Hepatic stellate cell (primary cell): ENCODE data around the gene LSM14A.

Source experiments
- DNase-seq: peaks from one replicate; pipeline ENCODE4 v3.0.0; 2011; ENCODE audit warnings: low spot score

LSM14A gene

GRCh38 chr19:34256835-34257558 is 84.7 kb downstream of the LSM14A start:
- no peak for DNase-seq

- no peak for DNase-seq
Measured at GRCh38 chr19:34257559-34257924, 85.2 kb downstream of the LSM14A start.

GRCh38 chr19:34259367-34260095 is 87.2 kb downstream of the LSM14A start:
- DNase-seq: no peak

GRCh38 chr19:34260771-34261173 is 88.5 kb downstream of the LSM14A start:
- DNase-seq: peak; percentile 45

- no peak for DNase-seq
Measured at GRCh38 chr19:34261334-34262109, 89.2 kb downstream of the LSM14A start.

- no peak for DNase-seq
Measured at GRCh38 chr19:34263745-34264237, 91.5 kb downstream of the LSM14A start.

- no peak for DNase-seq
Measured at GRCh38 chr19:34265221-34265650, 92.9 kb downstream of the LSM14A start.

- DNase-seq: no peak
Measured at GRCh38 chr19:34269081-34269480, 96.8 kb downstream of the LSM14A start.

- no peak for DNase-seq
Measured at GRCh38 chr19:34269489-34269888, 97.2 kb downstream of the LSM14A start.

GRCh38 chr19:34269968-34270621 is 97.8 kb downstream of the LSM14A start:
- DNase-seq: peak; percentile 47

- DNase-seq: no peak
Measured at GRCh38 chr19:34273121-34273520, 100.8 kb downstream of the LSM14A start.

- DNase-seq: no peak
Measured at GRCh38 chr19:34274284-34274826, 102.1 kb downstream of the LSM14A start.

- DNase-seq: peak; percentile 77
Measured at GRCh38 chr19:34274827-34275625, 102.7 kb downstream of the LSM14A start.

GRCh38 chr19:34275705-34276104 is 103.4 kb downstream of the LSM14A start:
- DNase-seq: no peak

- DNase-seq: no peak
Measured at GRCh38 chr19:34276614-34277013, 104.3 kb downstream of the LSM14A start.

- DNase-seq: no peak
Measured at GRCh38 chr19:34277244-34277643, 104.9 kb downstream of the LSM14A start.

- DNase-seq: no peak
Measured at GRCh38 chr19:34278783-34279182, 106.5 kb downstream of the LSM14A start.
